NCI-H345 treated with DMSO at 0.1 percent for 48 hours (cell line): Measurements from ENCODE around the gene GAB2.
"Not testable (repeated sequence)": the region's sequence is repeated elsewhere in the genome, so short reads cannot be mapped to it uniquely, and the experiment has no call there.

ENCODE experiments used
- DNase-seq: peaks from one replicate; lab custom pipeline; 2025; ENCODE audit not compliant: unreplicated experiment; lab: John Stamatoyannopoulos, UW

GAB2 gene

GRCh38 chr11:78189851-78190250 is 227.8 kb downstream of the GAB2 start:
- no peak for DNase-seq

GRCh38 chr11:78189174-78189724 is 228.4 kb downstream of the GAB2 start:
- no peak for DNase-seq

- DNase-seq: peak; percentile 88
Measured at GRCh38 chr11:78188286-78189173, 229.1 kb downstream of the GAB2 start, which contains the start of the genes KCTD21 and USP35. Gene KCTD21, minus strand, starts transcription at chr11:78188626. Its CDS starts 14,072 bp downstream, at chr11:78174554. Gene USP35, plus strand, starts transcription at chr11:78188919. Its CDS starts 7,327 bp downstream, at chr11:78196246.

GRCh38 chr11:78187366-78188285 is 230.0 kb downstream of the GAB2 start:
- peak; percentile 44 for DNase-seq

GRCh38 chr11:78181185-78181584 is 236.4 kb downstream of the GAB2 start:
- no peak for DNase-seq

- no peak for DNase-seq
Measured at GRCh38 chr11:78180751-78181150, 236.9 kb downstream of the GAB2 start.

- DNase-seq: no peak
Measured at GRCh38 chr11:78179459-78180071, 238.1 kb downstream of the GAB2 start.

- no peak for DNase-seq
Measured at GRCh38 chr11:78177216-78177615, 240.4 kb downstream of the GAB2 start.

GRCh38 chr11:78176605-78177141 is 240.9 kb downstream of the GAB2 start:
- DNase-seq: no peak

GRCh38 chr11:78175862-78176261 is 241.8 kb downstream of the GAB2 start:
- not testable (repeated sequence) for DNase-seq

GRCh38 chr11:78171951-78172350 is 245.7 kb downstream of the GAB2 start:
- DNase-seq: no peak

GRCh38 chr11:78170874-78171549 is 246.6 kb downstream of the GAB2 start:
- no peak for DNase-seq

- DNase-seq: no peak
Measured at GRCh38 chr11:78170413-78170812, 247.2 kb downstream of the GAB2 start.

GRCh38 chr11:78168539-78169477 is 248.8 kb downstream of the GAB2 start:
- DNase-seq: no peak

- no peak for DNase-seq
Measured at GRCh38 chr11:78166855-78167469, 250.7 kb downstream of the GAB2 start.
